Measurements from ENCODE around the gene SIGLEC11.

DNA sequence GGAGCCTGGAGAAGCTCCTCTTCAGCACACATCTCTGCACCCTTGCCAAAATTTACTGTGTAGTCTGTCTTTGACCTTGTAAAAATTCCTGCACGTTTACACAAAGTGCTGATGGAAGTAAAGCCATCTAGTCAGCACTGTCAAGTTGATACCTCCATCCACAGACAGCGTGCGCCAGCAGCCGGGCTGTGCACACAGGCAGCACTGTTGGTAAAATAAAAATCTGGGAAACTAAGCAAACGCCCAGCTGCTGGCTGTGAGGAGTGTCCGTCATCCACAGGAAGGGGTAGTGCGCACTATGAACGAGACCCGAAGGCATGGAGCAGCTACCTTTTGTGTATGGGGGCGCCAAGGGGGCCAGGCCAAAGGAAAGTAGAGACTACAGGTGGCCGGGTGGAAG, 17.4 kb upstream of the SIGLEC11 start:
- TF ChIP-seq, protein P1, sequence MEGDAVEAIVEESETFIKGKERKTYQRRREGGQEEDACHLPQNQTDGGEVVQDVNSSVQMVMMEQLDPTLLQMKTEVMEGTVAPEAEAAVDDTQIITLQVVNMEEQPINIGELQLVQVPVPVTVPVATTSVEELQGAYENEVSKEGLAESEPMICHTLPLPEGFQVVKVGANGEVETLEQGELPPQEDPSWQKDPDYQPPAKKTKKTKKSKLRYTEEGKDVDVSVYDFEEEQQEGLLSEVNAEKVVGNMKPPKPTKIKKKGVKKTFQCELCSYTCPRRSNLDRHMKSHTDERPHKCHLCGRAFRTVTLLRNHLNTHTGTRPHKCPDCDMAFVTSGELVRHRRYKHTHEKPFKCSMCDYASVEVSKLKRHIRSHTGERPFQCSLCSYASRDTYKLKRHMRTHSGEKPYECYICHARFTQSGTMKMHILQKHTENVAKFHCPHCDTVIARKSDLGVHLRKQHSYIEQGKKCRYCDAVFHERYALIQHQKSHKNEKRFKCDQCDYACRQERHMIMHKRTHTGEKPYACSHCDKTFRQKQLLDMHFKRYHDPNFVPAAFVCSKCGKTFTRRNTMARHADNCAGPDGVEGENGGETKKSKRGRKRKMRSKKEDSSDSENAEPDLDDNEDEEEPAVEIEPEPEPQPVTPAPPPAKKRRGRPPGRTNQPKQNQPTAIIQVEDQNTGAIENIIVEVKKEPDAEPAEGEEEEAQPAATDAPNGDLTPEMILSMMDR (IDR thresholded peaks at IDR 0.05) = no peak
- no peak for TF ChIP-seq POLR2AphosphoS5 (IDR thresholded peaks at IDR 0.05)
